Stimulated activated CD4-positive, alpha-beta T cell treated with anti-CD3 and anti-CD28 coated beads, Interleukin-2, amount 100 ng/mL, for 48 hours (primary cell): ENCODE data around the gene EHBP1.

Source experiments
- DNase-seq, 2 donors: peaks; one replicate each; pipeline ENCODE4 v3.0.0-alpha.2; 2020

The EHBP1 gene

DNA sequence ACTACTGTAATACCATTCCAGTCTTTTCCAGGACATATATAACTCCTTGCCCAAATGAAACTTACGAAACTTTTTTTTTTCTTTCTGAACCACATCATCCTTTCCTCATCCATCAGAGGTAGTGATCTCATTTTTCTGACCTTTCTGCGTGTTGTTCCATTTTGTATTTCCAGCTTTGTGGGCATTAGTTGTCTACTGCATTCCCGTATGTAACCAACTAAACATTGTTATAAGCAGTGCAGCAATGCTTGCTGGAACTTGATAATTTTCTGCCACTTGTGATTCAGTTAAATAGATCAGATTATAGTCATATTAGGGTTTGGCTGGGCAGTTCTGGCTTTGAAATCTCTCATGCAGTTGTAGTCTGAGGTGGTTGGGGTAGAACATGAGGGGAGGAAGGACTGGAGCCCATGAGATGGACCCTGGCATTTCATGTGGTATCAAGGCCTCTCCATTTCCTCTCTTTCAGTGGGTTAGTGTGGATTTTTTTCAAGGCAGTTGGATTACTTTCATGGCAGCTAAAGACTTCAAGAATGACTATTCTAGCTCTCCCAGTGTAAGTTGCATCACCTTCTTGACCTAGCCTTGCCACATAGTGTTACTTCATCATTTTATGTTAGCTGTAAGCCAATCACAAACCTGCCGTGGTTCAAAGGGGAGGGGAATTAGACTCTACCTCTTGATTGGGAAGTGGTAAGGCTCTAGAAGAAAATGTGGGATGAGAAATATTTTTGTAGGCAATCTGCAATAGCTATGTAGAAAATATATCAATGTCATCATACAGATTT is 80.5 kb downstream of the EHBP1 start:
- no peak for DNase-seq

DNA sequence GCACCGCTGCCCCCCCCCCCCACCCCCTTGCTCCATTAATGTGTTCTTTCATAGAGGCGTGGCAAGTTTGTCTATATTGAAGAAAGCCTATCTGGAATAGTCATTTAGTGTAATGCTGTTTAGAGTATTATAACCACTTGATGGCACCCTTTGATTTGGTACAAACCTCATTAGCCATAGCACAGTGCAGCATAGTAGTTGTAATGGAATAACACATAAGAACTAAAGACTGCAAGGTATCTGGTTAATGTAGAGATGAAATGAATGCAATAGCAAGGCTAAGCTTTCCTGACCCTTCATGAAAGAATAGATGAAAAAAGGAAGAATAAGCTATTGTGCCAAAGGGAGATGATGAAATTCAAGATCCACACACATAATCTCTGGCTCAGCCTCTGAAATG is 81.9 kb downstream of the EHBP1 start:
- no peak for DNase-seq

DNA sequence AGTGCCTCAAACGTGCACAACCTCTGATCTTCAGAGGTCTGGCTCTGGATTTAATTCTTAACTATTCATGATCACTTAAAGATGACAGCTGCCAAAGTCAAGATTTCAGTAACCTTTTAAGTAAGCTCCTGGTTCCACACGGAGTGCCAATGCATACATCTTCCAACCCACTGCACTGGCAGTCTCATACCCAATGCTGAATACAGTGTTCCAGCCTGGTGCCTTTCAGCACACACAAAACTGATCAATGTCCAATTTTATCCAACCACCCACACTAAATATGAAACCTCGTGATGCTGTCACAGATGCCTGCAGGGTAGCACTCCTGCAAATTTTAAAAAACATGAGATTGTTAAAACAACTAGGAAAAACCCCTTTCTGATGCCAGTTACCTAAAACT is 84.0 kb downstream of the EHBP1 start:
- DNase-seq = no peak

DNA sequence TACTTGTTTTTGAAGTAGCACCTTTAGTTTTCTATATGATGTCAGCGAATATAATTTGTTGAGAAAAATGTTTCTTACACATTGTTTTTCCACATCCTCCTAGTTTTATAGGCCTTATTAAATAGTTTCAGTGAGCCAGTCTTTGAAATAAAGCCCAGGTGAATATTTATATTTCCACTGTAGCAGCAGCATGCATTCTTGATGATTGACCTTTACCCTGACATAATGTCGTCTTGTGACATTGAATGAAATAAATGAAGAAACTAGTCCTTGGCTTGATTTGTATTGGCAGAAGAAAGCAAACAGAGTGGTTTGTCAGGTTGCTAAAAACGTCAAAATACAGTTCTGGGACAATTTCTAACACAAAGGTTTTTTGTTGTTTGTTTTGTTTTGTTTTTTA is 84.4 kb downstream of the EHBP1 start:
- no peak for DNase-seq

DNA sequence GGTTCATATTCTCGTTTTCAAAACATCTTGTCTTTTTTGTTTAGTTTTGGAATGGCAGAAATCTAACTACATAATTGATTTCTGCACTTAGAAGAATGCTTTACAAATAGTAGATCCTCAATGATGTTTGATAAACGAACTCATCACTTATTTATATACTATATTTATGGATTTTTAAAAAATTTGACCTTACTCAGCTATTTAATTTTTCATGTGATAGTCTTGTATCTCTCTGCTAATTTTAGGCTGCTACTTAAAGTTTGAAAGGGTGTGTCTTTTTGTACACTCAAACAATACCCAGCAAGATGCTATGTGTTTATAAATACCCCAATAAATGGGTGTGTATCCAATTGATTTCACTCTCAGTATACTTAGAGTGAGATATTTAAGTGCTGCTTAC is 86.9 kb downstream of the EHBP1 start:
- DNase-seq = no peak

DNA sequence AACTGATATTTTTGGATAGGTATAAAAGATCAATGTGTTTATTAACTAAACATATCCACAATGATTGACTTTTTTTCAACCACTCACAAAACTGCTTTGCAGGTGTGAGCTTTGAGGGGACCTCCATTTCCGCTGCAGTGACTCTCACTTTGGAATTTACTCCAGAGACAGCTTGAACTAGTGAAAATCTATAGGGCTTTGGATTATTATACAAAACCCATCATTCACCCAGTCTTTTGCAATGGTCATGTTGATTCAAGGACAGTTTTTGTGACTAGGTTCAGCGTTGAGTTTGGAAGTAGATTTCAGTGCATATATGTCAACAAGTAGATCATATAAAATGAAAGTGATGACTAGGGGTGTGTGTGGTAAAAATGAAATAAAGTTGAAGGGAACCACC is 87.7 kb downstream of the EHBP1 start:
- DNase-seq = no peak

DNA sequence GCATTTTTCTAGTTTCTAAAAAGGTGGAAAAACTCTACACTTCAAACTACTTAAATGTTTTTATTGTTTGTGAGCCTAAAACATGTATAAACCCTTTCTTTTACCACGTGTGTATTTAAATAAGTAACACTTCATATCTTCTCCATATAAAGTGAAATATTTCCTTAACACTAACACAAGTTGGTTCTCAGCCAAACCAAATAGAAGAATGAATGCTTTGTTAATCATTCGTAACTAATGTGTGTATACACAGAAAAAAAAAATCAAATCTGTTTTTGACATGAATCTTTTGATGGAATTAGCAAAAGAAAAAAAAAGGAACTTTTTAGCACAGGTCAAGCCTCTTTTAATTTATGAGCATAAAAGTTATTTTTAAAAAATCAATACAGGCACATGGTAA is 89.3 kb downstream of the EHBP1 start:
- no peak for DNase-seq

DNA sequence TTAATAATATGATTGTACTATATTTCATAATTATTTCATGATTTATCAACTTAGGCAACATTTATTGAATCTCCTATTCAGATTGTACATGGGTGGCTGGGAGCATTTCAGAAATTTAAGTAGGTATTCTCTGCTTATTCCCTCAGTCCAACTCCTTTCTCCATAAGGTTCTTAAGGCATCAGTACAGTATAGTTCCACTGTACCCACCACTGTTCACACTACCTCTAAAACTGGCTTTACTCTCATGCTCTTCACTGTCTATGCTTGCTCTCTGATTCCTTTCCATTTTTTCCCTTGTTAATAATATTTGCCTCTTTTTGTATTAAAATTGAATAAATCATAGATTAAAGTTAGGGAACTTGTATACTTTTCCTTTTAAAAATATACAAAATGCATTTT is 89.8 kb downstream of the EHBP1 start:
- no peak for DNase-seq

DNA sequence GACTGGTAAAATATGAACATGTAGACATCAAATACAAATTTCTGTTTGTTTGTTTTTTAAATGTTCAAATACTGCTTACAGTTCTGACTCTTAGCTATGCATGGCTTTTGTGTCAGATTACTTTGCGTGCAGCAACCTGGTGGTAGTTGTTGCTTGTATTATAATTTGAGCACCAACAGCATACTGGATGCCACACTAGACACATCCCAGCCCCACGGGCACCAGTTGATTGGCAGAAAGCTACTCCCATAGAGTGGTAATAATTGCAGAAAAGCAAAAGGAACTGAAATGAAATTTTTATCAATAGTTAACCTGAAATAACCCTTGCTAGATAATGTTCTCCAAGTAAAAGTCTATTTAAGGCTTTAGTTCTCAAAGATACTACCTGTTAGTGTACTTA is 91.6 kb downstream of the EHBP1 start:
- no peak for DNase-seq

DNA sequence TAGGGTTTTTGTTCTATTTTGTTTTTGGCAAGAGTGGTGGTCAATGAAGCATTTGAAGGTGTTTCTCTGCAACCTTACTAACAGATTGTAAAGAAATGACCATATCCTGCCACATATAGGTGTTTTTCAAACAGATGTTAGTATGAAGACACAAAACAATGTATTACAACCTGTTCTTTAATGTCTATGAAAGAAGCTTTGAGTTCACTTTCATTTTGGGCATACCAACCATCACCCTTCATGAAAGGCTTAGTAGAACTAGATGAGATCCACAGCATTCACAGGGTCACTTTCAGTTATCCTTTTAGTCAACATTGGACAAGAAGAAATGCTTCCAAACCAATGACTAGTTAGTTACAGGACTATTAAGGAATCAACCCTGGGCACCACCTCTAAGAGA is 95.1 kb downstream of the EHBP1 start:
- no peak for DNase-seq

DNA sequence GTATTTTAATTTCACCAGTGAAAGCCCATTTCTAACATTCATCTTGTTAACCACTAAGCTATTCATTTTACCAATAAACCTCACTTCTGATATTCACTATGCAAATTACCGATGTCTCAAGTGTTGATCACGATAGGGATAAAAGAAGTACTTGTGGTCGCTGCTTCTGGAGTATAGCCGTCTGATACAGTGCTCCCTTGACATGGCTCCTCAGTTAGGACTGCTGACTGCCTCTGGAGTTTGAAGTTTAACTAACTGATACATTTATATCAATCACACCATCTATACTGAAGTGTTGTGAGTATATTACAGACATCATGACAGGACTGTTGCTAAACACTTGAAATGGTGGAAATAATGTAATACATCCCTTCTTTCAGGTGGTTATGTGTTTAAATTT is 95.6 kb downstream of the EHBP1 start:
- no peak for DNase-seq

DNA sequence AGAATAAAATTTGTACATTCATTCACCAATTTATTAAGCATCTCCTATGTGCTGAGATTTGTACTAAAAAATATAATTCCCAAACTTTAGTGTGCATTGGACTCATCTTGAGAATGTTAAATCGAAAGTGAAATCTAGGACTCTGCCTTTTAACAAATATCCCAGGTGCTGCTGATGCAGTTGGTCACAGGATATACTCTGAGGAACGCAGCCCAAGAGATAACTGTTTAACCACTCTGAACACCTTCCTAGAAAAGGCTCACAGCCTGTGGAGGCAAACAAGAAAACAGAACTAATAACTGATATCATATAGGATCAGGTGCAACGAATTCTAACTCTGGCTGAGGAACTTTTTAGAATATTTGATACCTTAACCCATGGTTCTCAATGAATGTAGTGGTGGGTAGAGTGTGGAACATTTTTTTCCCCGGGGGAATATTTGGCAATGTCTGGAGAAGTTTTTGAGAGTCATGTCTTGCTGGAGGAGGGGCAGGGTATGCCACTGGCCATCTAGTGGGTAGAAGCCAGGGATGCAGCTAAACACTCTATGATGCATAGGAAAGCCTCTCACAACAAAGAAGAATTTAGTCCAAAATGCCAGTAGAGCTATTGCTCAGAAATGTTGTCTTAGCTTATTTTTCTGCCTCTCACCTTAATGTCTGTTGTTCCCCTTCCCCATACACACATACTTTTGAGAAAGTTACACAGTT is 96.5 kb downstream of the EHBP1 start:
- no peak for DNase-seq

DNA sequence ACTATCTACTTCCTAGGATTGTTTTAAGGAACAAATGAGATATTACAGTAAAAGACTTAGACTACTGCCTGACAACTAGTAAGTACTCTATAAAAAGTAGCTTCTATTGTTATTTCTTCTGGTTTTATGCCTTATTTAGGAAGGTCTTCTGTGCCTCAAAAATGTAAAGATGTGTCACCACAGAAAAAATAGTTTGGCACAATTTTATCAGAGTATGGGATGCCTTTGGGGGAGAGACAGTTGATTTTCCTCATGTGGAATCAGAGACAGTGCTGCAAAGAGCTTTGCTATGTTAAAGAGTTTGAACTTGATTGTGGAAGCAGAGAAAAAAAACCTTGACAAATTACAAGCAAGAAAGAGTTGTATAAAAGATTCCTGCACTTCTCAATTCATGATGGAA is 98.4 kb downstream of the EHBP1 start:
- DNase-seq = no peak

DNA sequence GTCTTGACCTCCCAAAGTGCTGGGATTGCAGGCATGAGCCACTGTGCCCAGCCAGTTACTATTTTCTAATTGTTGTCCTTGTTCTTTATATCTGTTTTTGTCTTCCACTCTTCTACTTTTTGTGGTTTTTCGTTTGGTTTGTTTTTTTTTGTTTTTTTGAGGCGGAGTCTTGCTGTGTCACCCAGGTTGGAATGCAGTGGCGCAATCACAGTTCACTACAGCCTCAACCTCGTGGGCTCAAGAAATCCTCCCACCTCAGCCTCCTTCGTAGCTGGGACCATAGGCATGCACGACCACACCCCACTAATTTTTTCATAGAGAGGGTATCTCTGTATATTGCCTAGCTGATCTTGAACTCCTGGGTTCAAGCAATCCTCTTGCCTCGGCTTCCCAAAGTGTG is 100.7 kb downstream of the EHBP1 start:
- no peak for DNase-seq

DNA sequence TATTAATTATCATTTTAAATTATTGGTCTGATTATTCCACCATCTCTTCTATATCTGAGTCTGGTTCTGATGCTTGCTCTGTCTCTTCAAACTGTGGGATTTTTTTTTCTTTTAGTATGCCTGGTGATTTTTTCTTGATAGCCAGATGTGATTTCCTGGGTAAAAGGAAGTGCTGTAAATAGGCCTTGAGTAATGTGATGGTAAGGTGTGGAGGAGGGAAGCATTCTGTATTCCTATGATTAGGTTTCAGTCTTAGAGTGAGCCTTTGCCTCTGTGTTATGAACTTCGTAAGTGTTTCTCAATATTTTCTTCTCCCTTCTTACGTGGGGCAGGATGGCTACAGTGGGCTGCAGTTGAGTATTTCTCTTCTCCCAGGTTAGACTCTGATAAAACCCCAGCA is 103.0 kb downstream of the EHBP1 start:
- DNase-seq = no peak

DNA sequence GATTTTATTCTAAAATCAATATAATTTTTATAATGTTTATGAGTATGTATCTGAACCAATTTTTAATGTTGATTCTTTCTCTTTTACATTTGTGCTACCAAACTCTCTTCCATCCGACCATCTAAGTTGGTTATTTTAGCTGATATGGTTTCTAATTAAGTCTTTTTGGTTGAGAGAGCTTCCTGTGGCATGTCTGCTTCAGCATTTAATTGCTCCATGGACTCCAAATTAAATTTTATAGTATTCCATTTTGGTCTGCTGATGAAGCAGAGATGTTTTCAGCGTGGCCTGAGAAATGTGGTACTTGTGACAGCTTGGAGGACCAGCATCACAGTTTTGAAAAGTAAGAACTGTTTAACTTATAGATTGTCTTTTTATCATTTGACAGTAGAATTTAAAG is 105.6 kb downstream of the EHBP1 start:
- DNase-seq = no peak

DNA sequence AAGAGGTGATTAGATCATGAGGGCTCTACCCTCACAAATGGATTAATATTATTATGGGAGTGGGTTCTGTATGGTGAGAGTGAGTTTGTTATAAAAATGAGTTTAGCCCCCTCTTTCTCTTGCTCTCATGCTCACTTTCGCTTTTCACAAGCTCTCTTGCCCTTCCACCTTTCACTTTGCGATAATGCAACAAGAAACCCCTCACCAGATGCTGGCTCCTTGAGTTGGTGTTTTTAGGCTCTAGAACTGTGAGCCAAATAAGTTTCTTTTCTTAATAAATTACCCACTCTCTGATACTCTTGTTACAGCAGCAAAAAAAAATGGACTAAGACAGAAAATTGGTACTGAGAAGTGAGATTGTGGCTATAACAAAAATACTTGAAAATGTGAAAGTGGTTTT is 106.5 kb downstream of the EHBP1 start:
- no peak for DNase-seq

DNA sequence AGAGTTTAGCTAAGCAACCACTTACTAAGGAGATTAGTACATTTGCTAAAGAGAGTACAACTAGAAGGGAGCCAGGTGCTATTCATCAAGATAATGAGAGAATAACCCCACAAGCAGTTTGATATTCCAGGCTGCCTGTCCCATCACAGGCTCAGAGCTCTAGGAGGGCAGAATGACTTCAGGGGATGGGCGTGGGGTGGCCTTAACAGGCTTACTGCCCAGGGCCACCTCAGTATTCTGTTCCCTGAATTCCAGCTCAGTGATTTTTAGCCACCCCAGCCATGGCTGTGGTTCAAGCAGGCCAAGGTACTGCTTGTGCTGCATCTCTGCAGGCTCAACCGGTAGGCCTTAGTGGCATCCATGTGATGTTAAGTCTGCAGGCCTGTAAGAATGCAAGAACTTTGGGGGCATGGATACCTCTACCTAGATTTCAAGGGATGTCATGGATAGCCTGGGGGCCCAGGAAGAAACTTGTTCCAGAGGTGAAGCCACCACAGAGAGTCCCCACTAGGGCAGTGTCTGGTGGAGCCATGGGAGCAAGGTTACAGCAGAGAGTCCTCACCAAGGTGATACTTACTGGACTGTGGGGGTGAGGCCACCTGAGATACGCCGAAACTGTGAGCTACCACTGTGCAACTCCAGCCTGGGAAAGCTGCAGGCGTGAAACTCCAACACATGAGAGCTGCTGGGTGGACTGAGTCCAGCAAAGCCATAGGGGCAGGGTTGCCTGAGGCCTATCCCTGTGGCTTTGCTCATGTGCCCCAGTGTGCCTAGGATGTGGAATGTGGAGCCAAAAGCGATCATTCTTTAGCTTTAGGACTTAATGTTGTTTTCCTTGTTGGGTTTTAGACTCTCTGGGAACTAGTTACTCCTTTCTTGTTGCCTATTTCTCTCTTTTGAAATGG is 107.7 kb downstream of the EHBP1 start:
- DNase-seq = no peak

DNA sequence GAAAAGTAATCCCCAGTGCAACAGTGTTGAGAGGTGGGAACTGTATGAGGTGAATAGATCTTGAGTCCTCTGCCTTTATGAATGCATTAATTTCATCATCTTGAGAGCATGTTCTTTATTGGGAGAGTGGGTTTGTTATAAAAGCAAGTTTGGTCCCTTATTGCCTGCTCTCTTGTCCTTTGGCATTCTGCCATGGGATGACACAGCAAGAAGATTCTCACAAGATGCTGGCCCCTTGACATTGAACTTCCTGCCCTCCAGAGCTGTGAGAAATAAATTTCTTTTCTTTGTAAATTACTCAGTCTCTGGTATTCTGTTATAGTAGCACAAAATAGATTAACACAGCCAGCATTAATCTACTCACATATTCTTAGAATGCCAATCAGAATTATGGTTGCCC is 108.6 kb downstream of the EHBP1 start:
- DNase-seq = no peak

DNA sequence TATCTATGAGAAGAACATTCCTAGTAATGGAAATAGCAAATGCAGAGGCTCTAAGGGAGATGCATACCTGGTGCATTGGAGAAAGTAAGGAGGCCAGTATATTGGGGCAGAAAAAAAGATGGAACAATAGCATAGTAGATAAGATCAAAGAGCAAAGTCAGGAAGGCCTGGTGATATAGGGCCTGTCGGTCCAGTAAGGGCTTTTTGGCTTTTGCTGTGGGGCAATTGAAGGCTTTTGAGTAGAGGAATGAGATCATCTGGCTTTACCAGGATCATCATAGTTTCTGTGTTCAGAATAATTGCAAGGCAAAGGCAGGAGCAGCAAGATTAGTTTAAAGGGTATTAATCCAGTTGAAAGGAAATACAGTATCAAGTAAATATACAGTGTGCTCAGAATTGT is 111.8 kb downstream of the EHBP1 start:
- no peak for DNase-seq

DNA sequence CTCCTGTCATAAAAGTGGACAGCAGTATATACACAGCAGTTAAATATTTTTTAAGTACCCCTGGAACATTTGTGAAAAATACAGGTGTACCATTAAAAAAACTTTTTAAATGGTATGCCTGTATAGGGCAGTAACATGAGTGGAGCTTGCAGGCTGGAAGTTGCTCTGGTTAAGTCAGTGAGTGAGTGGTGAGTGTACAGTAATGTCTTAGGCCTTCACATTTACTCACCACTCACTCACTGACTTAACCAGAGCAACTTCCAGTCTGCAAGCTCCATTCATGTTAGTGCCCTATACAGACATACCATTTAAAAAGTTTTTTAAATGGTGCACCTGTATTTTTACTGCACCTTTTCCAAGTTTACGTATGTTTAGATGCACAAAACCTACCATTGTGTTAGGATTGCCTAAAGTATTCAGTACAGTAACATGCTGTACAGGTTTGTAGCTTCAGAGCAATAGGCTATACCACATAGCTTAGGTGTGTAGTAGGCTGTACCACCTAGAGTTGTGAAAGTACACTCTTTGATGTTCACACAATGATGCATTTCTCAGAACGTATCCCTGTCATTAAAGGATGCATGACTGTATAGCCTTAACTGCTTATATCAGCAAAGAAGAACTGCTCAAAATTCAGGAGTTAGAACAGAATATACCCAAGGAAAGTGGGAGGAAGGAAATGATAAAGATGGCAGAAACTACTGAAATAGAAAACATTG is 112.6 kb downstream of the EHBP1 start:
- no peak for DNase-seq

DNA sequence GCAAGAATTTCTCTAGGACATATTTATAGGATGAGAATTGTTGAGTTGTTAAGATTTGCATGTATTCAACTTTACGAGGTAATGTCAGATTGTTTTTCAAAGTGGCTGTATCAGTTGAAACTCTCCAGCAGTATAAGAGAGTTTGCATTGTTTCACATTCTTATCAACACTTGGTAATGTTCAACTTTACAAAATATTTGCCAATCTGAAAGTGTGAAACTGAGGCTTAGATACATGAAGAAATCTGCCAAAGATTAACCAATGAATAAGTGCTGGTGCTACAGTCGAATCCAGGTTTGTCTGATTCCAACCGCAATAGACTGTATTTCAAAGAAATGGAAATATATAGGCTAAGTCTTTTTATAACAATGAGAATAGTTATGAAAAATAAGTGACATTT is 117.0 kb downstream of the EHBP1 start:
- no peak for DNase-seq

DNA sequence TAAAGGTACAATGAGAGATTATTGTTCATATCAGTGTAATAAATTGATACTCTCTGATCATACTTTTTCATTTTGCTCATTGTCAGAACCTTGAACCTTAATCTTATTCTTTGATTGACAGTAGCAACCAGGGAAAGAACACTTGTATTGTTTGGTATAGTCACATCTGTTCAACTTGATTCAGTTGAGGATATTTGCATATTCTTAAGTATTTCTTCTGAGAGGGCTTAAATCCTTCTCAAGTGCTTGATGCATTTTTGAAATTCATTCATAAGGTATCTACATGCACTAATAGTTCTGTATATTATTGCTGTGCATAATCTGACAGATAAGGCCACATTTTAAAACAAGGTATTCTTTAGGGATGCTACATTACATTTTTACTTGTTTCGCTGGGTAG is 118.9 kb downstream of the EHBP1 start:
- DNase-seq = no peak
